ENCODE results near the gene CHRNA10.
A peak's percentile ranks its signal among the peaks of the same experiment; 100 is the strongest.

The CHRNA10 gene, protein sequence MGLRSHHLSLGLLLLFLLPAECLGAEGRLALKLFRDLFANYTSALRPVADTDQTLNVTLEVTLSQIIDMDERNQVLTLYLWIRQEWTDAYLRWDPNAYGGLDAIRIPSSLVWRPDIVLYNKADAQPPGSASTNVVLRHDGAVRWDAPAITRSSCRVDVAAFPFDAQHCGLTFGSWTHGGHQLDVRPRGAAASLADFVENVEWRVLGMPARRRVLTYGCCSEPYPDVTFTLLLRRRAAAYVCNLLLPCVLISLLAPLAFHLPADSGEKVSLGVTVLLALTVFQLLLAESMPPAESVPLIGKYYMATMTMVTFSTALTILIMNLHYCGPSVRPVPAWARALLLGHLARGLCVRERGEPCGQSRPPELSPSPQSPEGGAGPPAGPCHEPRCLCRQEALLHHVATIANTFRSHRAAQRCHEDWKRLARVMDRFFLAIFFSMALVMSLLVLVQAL

DNA sequence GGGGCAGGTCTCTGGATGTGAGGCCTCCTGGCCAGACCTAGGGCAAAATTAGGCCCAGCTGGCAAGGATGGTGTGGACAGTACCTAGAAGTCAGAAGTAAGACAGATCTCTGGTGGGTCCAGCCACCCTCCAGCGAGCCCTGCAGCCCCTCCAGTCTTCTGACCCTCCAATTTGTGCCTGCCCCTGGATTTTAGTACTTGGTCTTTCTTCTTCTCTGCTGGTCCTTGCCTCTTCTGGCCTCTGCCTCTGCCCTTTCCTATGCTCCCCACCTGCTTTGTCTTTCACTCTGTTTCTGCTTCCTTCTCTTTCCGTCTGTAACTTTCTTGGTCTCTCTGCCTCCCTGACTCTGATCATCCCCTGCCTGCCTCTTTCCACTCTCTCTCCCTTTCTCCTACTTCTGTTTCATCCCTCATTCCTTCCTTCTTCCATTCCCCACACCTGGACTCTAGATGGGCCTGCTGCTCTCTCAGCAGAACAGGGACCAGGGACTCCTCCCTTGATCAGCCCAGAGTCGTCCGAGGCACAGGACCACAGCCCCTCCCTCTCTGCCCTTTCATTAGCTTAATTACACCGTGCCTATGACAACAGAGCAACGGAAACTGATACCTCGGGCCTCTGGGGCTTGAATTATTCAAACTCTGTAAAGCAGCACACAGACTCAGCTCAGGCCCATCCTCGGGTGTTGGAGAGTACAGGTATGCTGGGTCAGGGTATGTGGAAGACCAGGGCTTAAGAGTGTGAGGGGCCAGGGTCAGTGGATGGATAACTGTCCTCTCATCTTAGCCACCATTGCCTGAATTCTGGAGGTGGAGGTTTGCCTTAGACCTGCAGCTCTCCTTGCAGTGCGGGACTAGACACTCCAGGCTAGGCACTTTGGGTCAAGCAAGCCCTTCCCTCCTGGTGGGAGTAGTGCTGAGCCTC, at the start of gene CHRNA10:
Gene CHRNA10 (minus strand): TSS at position 51 of the 921 bp plus-strand sequence. CDS start 72 bp downstream, outside the sequence.
- DNase-seq = no peak

DNA sequence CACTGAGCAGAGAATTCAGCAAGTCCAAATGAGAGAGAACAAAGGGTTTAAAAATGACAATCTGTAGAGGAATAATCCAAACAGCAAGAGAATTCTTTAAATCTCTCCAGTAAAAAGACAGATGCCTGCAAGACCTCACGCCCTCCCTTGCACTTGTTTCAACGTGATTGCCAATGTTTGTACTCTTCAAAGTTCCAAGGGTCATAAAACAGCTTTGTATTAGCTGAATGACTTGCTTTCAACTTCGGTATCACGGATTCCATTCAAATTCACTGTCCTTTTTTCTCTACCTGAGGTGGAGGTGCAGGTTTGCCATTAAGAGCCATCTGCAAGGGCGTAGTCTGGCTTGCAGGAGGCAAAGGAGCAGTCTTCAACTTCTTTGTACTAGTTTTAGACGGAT, 41.1 kb upstream of the CHRNA10 start:
- DNase-seq = no peak

DNA sequence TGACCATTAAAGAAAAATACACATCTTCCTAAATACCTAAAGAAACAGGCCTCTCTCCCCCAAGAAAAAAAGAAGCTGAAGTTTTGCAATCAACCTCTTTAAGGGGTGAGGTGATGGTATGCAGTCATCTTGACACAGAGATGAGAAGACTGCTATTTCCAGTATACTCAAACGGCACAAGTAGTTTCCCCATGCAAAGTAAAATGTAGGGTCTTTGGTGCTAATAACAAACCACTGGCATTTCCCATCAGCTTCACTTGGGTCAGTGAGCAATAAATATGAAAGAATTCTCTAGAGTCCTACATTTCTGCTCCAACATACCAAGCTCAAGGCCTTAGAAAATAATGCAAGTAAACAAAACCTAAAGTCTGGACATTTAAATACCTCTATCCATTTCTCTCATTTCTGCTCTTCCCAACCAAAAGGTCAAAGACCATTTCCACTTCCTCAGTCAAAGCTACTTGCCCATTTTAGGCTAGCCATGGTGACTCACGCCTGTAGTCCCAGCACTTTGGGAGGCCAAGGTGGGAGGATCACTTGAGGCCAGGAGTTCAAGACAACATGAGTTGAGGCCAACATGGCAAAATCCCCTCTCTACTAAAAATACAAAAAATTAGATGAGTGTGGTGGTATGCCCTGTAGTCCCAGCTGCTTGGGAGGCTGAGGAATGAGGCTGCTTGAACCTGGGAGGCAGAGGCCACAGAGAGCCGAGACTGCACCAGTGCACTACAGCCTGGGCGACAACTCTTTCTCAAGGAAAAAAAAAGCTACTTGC, 39.5 kb upstream of the CHRNA10 start:
- DNase-seq = no peak

DNA sequence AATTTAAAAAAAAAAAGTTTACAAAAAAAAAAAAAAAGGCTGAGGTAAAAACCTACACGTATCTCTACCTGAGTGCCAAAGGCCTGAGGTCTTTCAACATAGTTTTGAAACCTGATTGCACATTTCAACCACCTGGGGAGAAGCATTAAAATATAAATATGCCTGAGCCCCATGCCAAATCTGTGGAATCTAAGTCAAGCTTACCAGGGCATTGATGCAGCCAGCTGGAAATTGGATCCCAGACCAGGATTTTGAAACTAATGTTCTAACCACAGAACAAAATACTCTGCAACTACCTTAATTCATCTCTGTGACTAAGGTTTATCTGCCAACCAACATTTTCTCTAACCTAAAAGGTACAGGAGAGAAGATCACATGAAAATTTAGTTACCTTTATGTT, 38.8 kb upstream of the CHRNA10 start:
- no peak for DNase-seq

DNA sequence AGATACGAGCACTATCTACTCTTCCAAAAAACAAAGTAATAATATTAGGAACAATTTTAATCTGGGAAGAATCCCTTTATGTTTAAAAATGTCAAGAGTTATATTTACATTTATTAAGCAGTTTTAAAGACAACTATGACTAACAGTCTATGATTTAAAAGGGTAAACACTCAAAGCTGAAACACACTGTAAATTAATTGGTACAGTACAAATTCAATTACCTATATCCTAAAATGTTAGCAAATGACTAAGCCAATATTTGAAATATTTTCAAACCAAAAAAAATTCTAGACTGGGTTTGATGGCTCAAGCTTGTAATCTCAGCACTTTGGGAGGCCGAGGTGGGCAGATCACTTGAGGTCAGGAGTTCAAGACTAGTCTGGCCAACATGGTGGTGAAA, 36.0 kb upstream of the CHRNA10 start:
- no peak for DNase-seq

DNA sequence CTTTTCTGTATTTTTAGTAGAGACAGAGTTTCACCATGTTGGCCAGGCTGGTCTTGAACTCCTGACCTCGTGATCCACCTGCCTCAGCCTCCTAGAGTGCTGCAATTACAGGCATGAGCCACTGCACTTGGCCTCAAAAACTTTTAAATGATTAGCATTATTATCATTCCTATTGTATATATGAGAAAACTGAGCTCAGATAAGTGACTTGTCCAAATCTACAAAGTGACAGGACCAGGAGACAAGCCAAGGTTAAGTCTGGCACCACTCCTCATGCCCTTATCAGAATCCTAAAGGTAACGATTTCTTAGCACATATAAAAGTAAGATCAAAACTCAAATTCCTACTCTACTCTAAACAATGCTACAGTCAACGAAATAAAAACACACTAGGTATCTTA, 32.2 kb upstream of the CHRNA10 start:
- no peak for DNase-seq

DNA sequence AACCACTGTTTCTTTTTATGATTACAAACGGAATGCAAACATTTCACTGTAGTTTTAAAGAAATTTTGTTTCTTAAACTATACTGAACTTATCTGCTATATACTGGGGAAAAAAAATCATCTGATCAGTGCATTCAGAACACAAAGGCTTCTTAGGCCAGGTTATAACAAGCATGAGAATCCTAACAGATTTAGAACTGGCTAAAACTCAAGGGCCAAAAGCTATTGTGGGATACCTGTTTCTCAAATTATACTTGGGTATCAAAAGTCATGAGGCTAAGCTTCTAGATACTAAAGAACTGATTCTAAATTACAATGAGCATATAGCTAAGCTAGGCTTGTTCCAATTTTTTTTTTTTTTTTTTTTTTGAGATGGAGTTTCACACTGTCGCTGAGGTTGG, 29.7 kb upstream of the CHRNA10 start:
- DNase-seq = no peak

DNA sequence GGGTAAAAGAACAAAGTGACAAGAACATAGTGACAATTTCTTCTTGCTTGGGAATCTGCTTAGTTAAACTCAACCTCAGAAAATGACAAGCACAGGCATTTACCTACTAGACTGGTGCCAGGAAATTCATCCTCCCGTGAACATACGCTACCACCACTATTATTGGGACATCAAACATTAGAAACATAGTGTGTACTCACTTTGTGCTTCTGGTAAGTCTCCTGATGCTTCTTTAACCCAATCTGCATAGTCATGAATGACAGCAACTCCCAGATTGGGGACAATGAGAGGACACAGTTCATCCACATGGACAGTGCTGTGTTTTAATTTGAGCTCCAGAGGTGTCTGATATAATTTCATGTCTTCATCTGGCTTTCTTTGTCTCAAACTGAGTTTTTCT, 29.2 kb upstream of the CHRNA10 start:
- DNase-seq = no peak

DNA sequence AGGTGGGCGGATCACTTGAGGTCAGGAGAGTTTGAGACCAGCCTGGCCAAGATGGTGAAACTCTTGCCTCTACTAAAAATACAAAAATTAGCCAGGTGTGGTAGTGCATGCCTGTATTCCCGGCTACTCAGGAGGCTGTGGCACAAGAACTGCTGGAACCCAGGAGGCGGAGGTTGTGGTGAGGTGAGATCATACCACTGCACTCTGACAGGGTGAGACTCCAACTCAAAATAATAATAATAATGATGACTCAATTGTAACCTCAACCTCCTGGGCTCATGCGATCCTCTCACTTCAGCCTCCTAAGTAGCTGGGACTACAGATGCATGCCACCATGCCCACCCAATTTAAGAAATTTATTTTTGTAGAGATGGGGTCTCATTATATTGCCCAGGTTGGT, 15.6 kb upstream of the CHRNA10 start:
- no peak for DNase-seq

DNA sequence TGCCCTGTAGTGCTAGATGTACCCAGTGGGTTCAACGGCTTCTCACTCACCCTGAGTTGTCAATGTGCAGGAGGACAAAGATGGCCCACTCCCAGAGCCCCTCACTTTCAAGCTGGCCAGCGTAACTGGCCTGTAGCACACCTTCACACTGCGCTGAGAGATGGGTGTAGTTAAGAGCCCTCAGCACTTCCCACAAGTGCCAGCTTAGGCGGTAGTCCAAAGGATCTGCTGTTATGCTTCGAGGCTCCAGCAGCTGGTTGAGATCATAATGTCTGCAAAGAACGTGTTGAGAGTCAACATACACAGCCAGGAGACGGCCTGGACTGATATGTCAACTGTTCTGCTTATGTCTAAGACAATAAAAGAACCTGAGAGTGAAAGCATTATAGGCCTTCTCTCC, 14.7 kb upstream of the CHRNA10 start:
- peak; percentile 69 for DNase-seq

DNA sequence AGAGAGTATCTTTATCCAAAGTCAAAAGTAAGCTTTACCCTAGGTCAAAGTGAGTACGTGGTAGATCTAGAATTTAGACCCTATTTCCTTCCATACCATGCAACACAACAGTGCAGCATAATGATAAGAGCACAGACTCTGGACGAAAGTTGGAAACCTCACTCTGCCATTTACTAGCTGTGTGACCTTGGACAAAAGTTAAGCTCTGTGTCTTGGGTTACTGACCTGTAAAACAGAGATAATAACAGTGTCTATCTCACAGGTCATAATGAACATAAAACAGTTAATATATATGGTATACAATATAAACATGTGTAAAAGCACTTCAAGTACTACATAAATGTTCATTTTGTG, 13.6 kb upstream of the CHRNA10 start:
- DNase-seq = no peak

DNA sequence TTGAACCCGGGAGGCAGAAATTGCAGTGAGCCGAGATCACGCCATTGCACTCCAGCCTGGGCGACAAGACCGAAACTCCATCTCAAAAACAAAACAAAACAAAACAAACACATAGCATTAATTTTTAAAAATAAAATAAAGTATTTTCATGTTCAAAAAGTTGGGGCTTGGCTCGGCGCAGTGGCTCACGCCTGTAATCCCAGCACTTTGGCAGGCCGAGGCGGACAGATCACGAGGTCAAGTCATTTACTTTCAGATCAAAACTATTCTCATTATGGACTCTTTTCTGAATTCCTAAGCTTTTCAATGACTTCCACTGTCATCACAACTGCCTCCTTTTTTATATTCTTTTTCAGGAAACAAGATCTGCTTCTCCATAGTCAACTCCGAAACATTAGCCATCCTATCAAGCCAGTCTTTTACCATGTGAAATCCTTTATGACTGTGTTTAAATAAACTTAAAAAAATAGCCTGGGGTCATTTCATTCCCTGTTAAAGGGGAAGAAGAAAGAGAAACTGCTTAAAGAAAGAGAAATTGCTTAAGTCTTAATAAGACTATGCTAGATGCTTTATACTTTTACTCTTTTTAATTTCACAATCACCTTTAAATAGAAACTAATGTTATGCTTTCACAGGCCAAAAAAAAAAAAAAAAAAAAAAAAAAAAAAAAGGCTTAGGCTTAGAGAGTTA, 13.1 kb upstream of the CHRNA10 start:
- DNase-seq = no peak

DNA sequence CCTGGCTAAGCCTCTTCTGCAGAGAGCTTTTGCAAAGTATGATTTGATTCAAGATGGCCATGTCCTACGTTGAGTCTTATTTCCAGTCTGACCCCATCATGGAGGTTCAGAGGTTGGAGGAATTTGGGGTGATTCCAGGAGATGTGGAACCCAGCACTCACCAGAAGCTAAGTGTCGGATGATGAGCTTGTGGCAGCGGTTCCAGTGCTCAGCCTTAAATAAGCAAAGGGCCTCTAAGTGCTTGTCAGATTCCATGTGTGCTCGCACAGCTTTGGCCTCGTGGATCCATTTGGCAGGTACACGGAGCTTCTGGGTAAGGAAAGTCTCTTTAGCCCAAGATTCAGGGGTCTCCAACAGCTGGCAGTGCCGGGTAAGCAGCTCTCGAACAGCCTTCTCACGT, 11.9 kb upstream of the CHRNA10 start:
- no peak for DNase-seq

DNA sequence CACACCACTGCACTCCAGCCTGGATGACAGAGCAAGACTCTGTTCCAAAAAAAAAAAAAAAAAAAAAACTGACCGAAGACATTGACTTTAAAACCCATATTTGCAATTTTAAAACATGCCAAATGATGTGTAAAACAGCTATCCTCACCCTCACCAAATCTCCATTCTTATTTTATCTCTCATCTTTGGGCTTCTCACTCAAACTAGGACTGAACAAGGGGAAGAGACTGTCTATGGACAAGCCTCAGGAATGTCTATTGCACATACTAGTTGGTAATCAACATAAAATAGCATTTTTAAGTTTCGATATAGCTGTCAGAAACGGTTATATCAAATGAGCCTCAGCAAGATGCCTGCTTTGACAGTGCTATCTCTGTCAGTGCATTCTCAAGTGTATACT, 7.9 kb upstream of the CHRNA10 start:
- no peak for DNase-seq

DNA sequence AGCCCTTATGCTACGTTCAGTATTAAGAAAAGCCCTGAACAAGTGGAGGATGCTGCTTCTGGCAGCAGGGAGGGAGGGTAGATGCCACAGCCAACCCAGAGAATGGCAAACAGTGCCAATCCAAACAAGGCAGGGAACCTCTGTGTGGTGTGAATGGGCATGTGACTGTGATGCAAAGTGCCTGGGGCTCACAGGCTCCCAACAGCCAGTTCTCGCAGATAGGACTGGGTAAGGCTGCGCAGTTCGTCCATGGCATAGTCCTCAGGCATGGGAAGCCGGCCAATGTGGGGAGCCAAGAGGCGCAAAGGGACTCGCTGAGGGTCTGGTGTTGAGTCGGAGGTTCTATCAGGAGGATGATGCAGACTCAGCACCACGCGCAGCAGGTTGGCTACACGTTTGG, 4.8 kb upstream of the CHRNA10 start:
- no peak for DNase-seq

DNA sequence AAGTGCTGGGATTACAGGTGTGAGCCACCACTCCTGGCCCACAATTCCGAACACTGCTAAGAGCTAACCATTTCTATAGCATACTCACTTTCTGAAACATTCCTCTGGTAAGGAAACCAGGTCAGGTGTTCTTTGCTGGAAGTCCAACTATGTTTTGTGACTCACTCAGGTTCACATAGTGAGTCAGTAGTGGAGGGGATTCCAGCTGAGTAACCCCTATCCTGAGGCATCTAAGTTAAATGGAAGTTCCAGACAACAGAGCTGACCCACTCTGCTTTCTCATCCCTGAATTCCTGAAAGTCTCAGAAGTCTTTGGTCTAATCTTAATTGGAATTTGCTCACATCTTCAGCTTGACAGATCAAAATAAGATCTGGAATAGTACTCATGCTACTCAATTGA, 3.0 kb upstream of the CHRNA10 start:
- no peak for DNase-seq

DNA sequence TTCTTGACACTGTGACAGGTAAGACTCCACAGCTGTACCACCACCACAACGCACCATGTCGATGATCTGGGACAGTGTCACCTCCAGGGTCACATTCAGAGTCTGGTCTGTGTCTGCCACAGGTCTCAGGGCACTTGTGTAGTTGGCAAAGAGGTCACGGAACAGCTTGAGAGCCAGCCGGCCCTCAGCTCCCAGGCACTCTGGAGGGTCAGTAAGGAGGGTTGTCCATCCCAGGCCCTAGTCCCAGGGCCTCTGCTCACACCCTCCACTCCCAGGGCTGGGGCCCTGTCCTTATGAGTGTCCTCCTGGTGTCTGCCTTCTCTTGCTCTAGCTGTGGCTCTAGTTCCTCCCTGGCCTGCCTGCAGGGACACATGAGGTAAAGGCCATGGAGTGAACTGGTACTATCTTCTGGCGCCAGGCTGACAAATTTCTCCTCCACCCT, 1.4 kb downstream of the CHRNA10 start:
- no peak for DNase-seq

DNA sequence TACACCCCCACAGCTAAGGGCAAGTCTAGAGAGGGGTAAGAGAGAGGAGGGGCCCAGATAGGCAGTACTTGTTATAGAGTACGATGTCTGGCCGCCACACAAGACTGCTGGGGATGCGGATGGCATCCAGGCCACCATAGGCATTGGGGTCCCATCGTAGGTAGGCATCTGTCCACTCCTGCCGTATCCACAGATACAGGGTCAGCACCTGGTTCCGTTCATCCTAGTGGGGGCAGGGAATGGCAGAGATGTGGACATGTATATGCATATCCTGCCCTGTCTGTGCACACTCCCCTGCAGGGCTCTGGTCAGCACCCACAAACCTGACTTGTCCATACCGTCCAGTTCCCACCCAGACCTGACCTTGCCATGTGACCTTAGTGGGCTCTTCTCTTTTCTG, 2.1 kb downstream of the CHRNA10 start:
- DNase-seq = no peak

DNA sequence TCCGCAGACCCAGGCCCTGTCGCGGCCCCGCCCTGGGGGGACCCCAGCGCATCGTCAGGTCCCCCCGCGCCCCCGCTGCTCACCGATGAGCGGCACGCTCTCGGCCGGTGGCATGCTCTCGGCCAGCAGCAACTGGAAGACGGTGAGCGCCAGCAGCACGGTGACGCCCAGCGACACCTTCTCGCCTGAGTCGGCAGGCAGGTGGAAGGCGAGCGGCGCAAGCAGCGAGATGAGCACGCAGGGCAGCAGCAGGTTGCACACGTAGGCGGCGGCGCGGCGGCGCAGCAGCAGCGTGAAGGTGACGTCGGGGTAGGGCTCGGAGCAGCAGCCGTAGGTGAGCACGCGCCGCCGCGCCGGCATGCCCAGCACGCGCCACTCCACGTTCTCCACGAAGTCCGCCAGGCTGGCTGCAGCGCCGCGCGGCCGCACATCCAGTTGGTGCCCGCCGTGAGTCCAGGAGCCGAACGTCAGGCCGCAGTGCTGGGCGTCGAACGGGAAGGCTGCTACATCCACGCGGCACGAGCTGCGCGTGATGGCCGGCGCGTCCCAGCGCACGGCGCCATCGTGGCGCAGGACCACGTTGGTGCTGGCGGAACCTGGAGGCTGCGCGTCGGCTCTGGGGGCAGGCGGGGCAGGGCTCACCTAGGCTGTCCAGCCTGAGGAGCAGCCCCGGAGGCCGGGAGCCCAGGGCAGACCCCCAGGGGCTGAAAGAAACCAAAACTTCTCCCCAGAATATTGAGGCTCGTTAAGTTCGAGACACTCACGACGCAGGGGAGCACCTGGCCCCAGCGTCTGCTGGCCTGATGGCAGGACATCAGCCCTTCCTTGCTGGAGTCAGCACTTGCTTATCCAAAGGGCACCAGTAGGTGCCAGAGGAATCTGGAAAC, 3.8 kb downstream of the CHRNA10 start:
- DNase-seq = no peak

DNA sequence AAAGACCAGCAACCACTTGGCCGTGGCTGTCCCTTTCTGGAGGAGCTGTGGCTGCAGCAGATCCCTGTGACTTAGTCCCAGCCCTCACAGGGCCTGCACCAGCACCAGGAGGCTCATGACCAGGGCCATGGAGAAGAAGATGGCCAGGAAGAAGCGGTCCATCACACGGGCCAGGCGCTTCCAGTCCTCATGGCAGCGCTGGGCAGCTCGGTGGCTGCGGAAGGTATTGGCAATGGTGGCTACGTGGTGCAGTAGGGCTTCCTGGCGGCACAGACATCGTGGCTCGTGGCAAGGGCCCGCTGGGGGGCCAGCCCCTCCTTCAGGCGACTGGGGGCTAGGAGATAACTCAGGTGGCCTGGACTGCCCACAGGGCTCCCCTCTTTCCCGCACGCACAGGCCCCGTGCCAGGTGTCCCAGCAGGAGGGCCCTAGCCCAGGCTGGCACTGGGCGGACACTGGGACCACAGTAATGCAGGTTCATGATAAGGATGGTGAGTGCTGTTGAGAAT, 5.1 kb downstream of the CHRNA10 start:
- no peak for DNase-seq

DNA sequence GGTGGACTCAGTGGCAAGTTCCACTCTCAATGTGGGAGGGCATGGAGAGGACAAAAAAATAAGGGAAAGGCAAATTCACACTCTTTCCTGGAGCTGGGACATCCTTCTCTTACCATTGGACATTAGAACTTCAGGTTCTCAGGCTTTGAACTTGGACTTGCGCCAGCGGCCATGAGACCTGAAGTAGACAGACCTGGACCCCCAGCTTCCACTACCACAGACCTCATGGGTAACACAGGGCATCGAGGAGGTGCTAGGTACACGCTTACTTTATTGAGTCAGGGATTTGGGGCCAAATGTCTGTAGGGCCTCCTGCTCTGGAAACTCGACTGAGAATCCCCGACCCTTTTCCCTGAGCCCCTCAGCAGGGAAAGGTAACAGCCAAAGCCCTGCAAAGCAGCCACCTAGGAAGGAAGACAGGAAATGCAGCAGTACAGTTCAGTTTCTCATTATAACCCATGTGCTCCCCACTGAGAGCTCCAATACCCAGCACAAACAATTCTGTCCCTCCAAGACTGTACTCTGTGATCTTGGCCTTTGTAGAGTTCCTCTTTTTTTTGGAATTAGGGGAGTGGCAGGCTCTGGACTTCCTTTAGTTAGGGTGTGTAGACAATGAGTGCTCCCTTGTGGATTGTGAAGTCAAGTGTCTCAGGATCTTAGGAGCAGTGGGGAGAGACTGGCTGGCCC, 5.7 kb downstream of the CHRNA10 start:
- no peak for DNase-seq
